Measurements from ENCODE around the gene SMC4. TPM values are rescaled to one million over a fixed set of nuclear protein-coding genes. Genes with fewer than 3 reads are reported as not detected.

Gene SMC4
- polyA plus RNA-seq, 2 of the 4 experiments (the other 2 are of a cell fraction) = 121 to 139 TPM

DNA sequence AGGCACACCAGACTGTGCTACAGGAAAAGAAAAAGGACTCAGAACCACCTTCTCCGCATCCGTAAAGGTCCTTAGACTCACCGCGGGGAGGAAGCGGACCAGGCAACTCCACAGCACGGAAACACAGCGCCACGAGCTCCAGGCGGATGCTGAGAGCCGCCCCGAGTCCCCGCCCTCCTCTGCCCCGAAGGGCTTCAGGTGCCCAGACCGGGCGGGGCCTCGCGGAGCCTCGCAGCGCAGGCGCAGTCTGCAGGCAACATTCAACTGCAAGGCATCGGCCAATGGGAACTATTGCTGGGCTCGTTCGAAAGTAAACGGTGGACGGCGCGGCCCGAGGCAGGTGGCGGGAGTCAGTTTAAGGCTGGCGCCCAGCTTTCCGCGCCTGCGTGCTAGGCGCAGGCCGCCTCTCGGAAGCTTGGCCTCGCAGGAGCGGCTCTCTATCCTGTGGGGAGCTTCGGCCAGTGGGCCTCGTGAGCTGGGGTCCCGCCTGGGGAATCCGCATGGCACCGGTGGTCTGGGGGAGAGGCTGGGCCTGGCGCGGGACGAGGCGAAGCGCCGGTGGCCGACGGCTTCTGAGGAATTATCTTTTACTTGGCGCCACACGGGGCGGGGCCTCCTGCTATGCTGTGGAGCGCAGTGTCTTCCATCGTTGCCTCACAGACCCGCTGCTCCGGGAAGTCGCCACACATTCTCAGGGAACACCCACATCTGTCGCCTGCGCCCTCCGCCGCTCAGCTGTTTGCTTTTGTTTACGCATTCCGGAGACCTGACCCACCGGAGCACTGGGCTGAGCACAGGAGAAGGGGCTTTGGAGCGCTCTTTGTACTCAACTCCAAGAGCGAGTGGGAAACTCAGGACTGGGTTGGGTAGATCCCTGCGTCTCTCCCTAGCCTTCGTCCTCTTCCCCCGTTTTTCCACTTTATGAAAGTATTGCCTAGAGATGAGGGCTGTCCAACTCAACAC lies 50.5 kb downstream of the SMC4 start, which contains the start of gene TRIM59 (continued):
- TF ChIP-seq, protein P1, sequence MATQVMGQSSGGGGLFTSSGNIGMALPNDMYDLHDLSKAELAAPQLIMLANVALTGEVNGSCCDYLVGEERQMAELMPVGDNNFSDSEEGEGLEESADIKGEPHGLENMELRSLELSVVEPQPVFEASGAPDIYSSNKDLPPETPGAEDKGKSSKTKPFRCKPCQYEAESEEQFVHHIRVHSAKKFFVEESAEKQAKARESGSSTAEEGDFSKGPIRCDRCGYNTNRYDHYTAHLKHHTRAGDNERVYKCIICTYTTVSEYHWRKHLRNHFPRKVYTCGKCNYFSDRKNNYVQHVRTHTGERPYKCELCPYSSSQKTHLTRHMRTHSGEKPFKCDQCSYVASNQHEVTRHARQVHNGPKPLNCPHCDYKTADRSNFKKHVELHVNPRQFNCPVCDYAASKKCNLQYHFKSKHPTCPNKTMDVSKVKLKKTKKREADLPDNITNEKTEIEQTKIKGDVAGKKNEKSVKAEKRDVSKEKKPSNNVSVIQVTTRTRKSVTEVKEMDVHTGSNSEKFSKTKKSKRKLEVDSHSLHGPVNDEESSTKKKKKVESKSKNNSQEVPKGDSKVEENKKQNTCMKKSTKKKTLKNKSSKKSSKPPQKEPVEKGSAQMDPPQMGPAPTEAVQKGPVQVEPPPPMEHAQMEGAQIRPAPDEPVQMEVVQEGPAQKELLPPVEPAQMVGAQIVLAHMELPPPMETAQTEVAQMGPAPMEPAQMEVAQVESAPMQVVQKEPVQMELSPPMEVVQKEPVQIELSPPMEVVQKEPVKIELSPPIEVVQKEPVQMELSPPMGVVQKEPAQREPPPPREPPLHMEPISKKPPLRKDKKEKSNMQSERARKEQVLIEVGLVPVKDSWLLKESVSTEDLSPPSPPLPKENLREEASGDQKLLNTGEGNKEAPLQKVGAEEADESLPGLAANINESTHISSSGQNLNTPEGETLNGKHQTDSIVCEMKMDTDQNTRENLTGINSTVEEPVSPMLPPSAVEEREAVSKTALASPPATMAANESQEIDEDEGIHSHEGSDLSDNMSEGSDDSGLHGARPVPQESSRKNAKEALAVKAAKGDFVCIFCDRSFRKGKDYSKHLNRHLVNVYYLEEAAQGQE (IDR thresholded peaks at IDR 0.05) = no peak
- 0 out of 5 replicates have a peak, but pooled peaks of 1 of the 2 experiments have one; percentile 20 for TF ChIP-seq RAD21 (conservative IDR thresholded peaks at IDR 0.05 in 1 of 2, IDR thresholded peaks at IDR 0.05 in 1 of 2)
- 0 out of 3 replicates have a peak, but pooled peaks have one; percentile 8 for TF ChIP-seq CTCF (IDR thresholded peaks at IDR 0.05)
- TF ChIP-seq RNF2 (IDR thresholded peaks at IDR 0.05; ENCODE audit: borderline replicate concordance, low read depth) = no peak
- TF ChIP-seq JUN (IDR thresholded peaks at IDR 0.05) = peak in 1 of 2 experiments; percentile 85; a peak in 2 of 5 replicates
- TF ChIP-seq NPAS2 (CRISPR knock-in tag; IDR thresholded peaks at IDR 0.05; ENCODE audit: borderline replicate concordance) = no peak

GRCh38 chr3:160450846-160451245 lies 51.4 kb downstream of the SMC4 start:
- POLR2A ChIA-PET = no interaction called here
- ATAC-seq (no peak), DNase-seq (ENCODE audit: low read depth in 1 of 2, low spot score in 1 of 2) (no peak), FAIRE-seq (no peak)
- Histone ChIP-seq H3K27ac (peak overlapping the region in 1 of 2 experiments; percentile 92; a peak in 1 of 6 replicates), H3K9me3 (no peaks in the 10 kb centered on the region), H3K4me1 (peaks cover 22% of the 10 kb centered on the region; the same call in 2 of the 3 replicates), H3K4me2 (no peak overlapping the region), H3K4me3 (no peak overlapping the region)
- 59% methylated on average over 3 of the region's 3 CpGs for WGBS (ENCODE audit: missing lambda C conversion rate)
- TF ChIP-seq POLR2AphosphoS2 (conservative IDR thresholded peaks at IDR 0.05; ENCODE audit: low read length) (no peak), HOXB13 (CRISPR knock-in tag; IDR thresholded peaks at IDR 0.05; ENCODE audit: low read depth) (no peak), HOXA7 (CRISPR knock-in tag; IDR thresholded peaks at IDR 0.05) (no peak), ZFP36 (IDR thresholded peaks at IDR 0.05; ENCODE audit: borderline replicate concordance, partially characterized antibody) (no peak), EHMT2 (IDR thresholded peaks at IDR 0.05; ENCODE audit: low read depth) (no peak), RFX5 (IDR thresholded peaks at IDR 0.05) (no peak), TP53 (CRISPR knock-in tag; IDR thresholded peaks at IDR 0.05) (no peak), HDAC2 (IDR thresholded peaks at IDR 0.05) (no peak), EHF (CRISPR knock-in tag; IDR thresholded peaks at IDR 0.05) (no peak), RNF2 (IDR thresholded peaks at IDR 0.05; ENCODE audit: borderline replicate concordance, low read depth) (no peak), JUN (IDR thresholded peaks at IDR 0.05) (no peak), ESRRA (IDR thresholded peaks at IDR 0.05; ENCODE audit: borderline replicate concordance, low read length) (no peak)
- TF ChIP-seq, protein P1 (IDR thresholded peaks at IDR 0.05) = no peak
- TF ChIP-seq, protein P2, sequence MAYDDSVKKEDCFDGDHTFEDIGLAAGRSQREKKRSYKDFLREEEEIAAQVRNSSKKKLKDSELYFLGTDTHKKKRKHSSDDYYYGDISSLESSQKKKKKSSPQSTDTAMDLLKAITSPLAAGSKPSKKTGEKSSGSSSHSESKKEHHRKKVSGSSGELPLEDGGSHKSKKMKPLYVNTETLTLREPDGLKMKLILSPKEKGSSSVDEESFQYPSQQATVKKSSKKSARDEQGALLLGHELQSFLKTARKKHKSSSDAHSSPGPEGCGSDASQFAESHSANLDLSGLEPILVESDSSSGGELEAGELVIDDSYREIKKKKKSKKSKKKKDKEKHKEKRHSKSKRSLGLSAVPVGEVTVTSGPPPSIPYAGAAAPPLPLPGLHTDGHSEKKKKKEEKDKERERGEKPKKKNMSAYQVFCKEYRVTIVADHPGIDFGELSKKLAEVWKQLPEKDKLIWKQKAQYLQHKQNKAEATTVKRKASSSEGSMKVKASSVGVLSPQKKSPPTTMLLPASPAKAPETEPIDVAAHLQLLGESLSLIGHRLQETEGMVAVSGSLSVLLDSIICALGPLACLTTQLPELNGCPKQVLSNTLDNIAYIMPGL (CRISPR knock-in tag; IDR thresholded peaks at IDR 0.05; ENCODE audit: borderline replicate concordance) = no peak
- TF ChIP-seq, protein P3, sequence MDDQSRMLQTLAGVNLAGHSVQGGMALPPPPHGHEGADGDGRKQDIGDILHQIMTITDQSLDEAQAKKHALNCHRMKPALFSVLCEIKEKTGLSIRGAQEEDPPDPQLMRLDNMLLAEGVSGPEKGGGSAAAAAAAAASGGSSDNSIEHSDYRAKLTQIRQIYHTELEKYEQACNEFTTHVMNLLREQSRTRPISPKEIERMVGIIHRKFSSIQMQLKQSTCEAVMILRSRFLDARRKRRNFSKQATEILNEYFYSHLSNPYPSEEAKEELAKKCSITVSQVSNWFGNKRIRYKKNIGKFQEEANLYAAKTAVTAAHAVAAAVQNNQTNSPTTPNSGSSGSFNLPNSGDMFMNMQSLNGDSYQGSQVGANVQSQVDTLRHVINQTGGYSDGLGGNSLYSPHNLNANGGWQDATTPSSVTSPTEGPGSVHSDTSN (IDR thresholded peaks at IDR 0.05) = no peak
- CTCF ChIA-PET = interaction anchor here (0.7 to 1.1 kb wide), 5 partner anchors 10 to 418 kb away, joined by 3 to 5 read pairs (median 3); no protein-coding TSS in a partner anchor
